NCI-H2171 (cell line): ENCODE results near the gene EDN1.

Source experiments
- DNase-seq: peaks from one replicate; lab custom pipeline; 2025; lab: John Stamatoyannopoulos, UW

The EDN1 gene

DNA sequence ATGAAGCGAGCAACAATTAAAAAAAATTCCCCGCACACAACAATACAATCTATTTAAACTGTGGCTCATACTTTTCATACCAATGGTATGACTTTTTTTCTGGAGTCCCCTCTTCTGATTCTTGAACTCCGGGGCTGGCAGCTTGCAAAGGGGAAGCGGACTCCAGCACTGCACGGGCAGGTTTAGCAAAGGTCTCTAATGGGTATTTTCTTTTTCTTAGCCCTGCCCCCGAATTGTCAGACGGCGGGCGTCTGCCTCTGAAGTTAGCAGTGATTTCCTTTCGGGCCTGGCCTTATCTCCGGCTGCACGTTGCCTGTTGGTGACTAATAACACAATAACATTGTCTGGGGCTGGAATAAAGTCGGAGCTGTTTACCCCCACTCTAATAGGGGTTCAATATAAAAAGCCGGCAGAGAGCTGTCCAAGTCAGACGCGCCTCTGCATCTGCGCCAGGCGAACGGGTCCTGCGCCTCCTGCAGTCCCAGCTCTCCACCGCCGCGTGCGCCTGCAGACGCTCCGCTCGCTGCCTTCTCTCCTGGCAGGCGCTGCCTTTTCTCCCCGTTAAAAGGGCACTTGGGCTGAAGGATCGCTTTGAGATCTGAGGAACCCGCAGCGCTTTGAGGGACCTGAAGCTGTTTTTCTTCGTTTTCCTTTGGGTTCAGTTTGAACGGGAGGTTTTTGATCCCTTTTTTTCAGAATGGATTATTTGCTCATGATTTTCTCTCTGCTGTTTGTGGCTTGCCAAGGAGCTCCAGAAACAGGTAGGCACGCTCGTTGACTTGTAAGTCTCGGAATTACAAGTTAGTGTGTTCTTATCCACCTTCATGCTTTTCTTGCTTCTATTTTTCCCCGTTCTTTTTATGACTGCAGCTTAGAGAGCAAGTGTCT lies at the start of gene EDN1:
TSS of gene EDN1 (plus strand) at position 429 of the 888 bp plus-strand sequence. CDS start at position 698, 269 bp downstream.
- DNase-seq = peak; percentile 12

DNA sequence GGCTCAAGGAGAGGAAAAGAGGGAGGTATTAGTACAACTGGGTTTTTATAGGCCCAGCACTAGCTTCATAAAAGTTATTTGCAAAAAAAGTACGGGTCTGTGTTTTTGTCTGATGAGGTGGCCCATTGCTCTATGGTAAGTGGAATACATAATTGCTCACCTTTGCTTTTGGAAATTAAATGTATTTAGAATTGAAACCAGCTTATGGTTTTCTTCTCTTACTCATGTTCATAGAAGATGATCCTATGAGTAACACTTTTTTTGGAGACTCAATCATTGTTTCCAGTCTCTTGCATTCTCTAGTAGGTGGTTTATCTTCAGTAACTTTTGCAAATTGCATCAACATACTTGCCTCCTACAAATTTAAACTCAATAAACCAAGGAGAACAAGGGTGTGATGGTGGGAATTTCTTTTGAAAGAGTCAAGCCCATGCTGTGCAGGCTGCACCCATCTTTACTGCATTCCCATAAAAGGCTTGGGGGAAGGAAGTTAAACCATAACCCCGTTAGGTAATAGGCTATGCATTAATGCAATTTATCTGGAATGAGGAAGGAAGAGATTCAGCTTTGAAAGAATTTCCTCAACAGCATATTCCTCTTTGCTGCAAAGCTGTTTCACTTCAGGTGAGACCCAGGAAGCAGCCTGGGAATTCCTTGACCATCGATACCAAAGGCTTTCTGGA lies 48.5 kb upstream of the EDN1 start:
- no peak for DNase-seq

DNA sequence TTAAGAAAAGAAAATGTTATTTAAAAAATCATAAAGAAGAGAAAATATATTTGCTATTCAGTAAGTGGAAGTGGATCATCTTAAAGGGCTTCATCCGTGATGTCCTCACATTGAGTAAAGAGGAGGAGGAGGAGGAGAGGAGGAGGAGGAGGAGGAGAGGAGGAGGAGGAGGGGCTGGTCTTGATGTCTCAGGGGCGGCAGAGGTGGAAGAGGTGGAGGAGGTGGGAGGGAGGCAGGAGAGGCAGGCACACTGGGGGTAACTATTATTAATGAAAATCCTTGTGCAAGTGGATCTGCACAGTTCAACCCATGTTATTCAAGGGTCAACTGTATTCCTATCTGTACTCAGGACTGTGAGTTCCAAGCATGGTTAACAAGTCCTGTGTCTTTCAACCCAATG lies 47.0 kb upstream of the EDN1 start:
- no peak for DNase-seq

DNA sequence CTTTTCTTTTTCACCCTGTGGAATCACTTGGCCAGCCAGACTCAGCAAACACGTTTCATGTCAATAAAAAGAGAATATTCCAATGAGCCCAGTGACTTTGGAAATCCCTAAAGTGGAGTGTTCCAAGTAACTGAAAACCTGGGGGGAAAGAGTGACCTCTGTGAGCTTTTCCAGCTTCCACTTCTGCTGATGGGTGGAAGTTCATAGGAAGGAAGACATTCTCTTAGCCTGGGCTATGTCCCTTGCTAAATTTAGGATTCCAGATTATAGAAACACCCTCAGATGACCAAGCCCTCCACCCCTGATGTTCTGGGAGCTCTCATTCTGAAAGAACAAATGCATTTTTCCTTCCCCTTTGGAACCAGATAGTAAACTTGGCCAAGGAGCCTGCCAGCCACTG lies 44.8 kb upstream of the EDN1 start:
- DNase-seq = no peak

DNA sequence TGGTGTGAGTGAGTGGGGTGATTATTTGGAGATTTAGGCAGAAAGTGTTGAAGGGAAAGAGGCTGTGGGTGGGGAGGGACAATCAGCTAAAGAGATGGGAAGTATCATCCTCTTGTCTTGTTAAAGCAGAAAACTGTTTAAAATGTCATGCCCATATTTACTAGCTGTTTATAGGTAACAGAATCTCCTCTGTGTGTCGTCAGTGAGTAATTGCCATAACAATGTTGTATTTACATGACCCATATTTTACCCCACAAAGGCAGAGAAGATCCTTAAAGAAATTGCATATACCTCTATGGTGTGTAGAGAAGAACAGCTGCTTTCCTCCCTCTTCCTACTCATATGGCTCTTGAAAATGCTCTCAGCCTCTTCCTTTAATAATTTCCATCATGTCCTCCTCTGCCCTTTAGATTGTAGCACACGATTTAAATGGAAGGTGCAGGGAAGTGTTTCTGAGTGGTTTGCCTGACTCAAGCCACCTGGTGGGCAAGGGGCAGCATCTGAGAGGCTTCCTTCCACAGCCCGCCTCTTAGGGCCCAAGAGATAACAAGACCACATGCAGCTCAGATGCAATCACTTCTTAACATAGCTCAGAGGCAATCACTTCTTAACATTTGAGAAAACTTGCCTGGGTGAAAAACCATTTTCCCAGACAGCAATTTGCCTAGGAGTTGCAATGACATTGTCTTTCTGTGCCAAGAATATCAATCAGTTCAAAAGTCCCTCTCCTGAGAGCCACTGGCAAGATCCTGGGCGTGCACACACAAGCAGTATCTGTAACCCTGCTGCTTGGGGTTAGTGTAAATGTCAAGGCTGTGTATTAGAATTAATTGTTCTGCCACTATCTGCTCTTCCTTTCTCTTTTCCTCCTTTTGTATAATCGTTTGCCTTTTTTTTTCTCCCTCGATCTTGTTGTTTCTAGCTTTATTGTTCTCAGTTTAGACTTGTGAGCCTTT lies 44.1 kb upstream of the EDN1 start:
- DNase-seq = no peak

DNA sequence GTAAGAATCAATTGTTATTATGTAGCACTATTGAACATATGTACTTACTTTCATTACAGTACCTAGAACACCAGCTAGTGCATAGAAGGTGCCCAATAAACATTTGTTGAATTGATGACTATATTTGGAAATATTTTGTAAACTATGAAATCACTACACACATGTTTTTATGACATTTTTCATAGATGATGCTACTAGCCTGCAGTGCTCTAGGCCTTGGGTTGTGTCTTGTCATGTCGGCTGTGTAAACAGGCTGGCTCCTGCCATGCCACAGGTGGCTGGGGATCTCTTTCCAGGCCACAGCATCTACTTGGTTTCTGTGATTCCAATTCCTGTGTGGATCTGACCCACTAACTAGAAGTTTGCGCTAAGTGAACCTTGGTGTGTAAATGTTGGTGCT lies 43.3 kb upstream of the EDN1 start:
- DNase-seq = no peak

DNA sequence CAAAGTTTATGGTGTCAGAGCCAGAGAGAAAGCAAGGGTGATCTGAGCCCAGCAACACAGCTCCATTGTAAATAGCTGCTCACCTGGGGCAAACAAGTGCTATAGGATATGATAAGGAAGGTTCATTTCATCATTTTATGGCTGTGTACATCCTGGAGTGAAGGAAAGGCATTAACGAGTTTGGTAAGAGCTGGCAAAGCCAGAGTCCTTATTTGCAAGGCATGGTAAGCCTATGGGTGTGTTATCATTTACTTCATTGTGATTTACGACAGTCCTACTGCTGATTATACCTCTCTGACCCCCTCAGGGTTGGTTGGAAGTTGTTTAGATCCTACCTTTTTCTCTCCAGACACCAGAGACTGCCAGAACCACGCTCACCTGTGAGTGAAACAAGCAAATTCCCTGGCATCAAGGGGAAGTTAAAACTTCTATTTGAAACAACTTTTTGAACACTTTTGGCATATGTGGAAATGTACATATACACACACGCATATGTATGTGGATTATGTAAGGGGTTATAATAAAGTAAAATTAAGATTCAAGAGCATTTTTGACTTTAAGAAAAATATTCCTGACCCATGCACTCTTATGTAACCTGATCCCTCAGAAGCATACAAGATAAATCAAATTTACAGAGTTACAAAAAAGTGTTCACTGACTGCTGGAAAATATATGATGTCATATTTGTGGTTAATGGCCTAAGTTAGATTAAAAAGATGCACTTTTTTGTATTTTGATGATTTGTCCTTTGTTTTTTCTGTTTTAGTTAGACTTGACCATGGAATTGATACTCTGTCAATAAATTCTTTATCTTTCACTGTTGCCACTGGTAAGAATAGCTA lies 40.4 kb upstream of the EDN1 start:
- no peak for DNase-seq

DNA sequence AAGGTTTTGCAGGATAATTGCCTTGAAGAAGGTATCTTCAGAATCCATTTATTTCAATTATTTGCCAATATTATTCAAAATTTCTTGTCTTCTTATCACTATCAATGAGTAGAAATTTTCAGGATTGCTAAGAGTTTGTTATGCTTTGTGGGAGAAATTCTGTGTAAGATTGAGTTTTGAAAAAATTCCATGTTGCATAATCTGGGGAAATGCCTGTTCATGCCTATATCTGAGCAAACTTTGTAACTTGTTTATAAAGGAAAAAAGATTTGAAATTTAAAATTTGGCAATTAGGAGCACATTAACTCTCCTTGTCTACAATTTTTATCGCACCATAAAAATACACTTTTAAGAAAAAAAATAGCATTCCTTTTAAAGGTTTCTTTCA lies 39.8 kb upstream of the EDN1 start:
- no peak for DNase-seq

DNA sequence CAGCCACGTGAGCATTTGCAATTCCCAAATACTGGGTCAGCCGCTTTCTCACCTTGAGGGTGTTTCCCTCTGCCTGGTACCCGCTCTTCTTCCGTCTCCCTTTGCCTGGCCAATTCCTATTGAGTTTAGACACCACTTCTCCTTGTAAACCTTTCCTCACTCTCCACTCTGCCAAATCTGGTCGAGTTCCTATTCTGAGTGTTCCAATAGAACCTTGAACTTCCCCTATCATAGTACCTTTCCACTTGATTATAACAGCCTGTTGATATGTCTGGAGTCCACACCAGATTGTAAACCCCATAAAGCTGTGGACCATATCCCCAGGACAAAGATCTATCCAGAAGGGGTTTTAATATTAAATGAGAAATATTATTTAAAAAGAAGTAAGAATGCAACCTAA lies 36.0 kb upstream of the EDN1 start:
- no peak for DNase-seq

DNA sequence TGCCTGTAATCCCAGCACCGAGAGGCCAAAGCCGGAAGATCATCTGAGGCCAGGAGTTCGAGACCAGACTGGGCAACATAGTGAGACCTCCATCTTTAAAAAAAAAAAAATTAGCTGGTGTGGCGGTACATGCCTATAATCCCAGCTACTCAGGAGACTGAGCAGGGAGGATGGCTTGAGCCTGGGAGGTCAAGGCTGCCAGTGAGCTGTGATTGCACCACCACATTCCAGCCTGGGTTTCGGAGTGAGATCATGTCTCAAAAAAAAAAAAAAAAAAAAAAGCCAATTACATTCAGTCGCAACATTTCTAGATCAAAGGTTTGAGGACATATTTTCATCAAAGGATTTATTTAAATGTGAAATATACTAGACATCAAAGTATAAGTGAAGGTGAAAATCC lies 32.0 kb upstream of the EDN1 start:
- no peak for DNase-seq

DNA sequence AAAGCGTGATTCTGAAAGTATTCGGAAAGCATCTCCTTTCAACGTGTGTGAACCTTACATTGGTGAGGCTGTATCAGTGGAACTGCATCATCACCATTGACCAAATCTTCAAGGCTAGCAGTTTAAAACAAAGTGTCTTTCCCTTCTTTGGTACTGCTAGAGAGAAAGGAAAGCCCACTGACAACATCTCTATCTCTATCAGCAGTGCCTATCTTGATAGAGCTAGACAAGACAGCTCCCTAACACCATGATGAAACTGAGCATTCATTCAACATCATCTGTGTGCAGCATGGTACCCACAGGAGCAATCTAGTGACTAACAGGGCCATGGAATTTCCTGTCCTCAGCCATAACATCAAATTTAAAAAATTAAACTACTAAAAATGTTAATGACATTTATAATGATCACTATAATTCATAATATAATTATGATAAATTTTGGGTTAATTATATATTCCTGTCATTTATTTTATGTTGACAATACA lies 31.5 kb upstream of the EDN1 start:
- no peak for DNase-seq

DNA sequence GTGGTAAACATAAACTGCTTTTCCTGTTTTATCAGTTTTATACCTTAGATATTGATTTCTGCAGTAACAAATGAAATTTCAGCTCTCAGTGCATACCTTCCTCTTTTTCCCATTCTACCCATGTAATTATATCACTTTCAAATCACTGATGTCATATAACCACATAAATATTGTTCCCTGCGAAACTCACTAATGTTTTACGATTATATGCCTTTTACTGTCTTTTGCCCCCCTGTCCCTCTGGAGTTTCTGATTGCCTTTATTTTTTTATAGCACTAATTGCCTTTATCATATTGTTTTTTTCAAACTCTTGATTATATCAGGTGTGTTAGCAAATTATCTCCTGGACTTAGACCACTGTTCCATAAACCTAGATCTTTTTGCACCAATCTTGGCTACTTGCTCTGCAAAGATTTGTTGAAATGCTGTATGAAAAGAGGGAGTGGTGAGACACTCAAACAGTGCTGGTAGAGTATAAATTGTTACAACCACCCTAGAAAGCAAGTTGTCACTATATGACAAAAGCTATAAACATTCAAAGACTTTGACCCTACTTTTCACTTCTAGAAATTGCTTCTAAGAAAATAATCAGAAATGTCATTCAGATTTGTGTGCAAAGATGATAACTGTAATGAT lies 29.6 kb upstream of the EDN1 start:
- DNase-seq = no peak

DNA sequence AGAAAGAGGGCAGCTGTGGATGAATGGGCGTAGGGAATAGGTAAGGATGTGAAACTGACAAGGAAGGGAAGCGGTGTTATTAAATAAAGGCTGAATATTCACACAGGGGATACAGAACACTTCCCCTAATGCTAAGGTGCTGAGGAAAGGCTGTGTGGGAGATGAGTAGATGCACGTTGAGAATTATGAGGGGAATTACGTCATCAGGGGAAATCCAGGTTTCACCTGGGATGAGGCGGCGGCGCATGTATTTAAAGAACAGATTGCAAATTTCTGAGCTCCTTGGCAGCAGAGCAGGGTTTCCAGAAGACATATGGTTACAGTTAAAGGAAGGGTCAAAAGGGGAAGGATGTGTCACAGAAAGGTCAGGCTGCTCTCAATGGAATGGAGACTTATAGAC lies 28.7 kb upstream of the EDN1 start:
- no peak for DNase-seq

DNA sequence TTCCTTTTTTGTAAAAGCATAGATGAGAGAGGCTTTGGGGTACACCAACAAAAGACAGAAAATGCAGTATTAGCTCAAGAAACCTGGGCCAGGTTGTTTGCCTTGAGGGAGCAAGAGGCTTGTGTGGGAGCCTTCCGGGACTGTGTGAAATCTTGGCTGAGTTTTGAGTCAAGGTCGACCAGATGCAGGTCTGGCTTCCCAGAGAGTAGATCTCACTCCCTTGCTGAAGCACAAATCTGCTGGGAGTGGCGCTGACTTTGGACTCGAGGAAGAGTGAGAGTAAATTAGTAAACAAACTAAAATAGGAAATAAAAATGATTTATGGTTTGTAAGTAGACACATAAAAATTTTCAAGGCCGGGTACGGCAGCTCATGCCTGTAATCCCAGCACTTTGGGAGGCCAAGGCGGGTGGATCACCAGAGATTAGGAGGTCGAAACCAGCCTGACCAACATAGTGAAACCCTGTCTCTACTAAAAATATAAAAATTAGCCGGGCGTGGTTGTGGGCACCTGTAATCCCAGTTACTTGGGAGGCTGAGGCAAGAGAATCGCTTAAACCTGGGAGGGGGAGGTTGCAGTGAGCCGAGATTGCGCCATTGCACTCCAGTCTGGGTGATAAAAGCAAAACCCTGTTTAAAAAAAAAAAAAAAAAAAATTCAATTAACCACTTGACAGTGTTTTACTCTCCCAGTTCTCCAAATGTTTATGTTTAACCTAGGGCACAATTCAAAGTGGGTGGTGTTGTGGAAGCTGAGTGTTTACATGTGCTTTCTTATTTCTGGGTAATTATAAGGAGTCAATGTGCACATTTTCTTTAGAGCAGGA lies 27.7 kb upstream of the EDN1 start:
- DNase-seq = no peak

DNA sequence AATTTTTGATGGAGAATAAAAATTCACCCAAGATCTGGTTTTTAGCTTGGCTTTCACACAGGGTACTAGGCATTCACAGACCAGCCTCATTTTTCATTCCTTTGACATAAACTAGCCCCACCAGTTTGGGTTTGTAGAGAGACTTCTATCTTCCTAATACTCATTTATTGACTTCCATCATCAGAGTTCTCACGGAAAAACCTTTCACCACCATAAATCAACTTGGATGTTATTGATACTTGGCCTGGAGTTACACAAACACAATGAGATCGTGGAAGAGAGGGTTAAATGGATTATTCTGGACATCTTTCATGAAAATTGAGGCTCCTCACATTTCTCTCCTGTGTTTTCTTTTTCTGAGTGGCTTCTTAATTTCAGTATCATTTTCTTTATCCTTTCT lies 26.8 kb upstream of the EDN1 start:
- no peak for DNase-seq

DNA sequence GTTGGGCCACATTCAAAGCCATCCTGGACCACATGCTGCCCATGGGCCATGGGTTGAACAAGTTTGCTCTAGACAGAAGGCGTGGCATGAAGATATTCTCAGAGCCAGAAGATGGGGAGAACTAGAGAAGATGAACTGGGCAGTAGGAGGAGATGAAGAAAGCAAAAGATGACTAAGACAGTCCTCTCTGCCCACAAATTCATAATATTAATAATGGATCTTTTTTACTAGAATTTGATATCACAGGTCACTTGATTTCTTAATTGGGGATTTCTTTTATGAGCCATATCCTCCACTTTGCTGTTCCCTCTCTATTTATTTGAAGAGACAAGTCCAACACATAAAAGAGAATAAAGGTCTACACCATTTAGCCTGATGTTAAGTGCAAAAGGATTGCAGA lies 25.5 kb upstream of the EDN1 start:
- DNase-seq = no peak

DNA sequence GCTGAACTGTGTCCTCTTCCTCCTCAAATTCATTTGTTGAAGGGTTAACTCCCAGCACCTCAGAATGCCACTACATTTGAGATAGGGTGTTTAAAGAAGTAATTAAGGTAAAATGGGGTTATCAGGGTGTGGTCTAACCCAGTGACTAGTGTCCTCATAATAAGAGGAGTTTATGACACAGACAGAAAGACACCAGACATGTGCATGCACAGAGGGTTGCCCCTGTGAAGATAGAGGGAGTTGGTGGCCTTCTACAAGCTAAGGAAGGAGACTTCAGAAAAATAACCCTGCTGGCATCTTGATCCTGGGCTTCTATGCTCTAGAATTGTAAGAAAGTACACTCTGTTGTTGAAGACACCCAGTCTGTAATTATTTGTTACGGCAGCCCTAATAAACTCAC lies 24.9 kb upstream of the EDN1 start:
- DNase-seq = no peak

DNA sequence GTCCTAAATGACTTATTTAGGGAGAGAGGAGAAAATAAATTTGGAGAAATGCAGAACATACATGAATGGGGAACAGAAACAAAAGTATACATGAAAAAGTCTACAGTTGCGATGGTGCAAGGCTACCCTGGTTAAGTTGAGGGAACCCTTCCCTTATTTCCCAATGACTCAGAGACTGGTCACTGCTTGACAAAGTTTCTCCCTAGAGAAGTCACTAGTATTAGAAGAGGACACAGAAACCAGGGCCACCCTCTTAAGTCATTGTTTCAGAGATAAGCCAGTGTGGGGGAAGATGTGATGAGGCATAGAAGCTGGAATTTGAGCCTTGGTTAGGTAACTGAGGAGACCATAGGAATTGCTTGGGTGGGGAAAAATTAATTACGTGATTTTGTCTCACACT lies 24.4 kb upstream of the EDN1 start:
- DNase-seq = no peak

DNA sequence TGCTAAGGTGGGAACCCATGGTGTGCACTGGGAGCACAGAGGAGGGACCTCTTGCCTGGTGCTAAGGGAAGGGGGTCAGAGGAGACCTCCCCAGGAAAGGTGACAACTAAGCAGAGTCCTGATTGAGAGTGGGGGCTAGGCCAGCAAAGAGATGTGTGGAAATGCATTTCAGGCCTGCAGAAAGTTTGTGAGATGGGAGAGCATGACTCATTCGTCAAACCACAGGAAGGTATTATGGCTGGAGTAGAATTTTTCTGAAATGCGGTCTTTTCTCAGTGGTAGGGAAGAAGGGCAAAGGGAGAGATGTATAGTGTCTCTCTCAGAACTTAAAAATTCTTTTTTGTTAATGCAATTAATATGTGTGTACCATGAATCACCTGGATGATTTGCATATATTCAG lies 23.6 kb upstream of the EDN1 start:
- no peak for DNase-seq

DNA sequence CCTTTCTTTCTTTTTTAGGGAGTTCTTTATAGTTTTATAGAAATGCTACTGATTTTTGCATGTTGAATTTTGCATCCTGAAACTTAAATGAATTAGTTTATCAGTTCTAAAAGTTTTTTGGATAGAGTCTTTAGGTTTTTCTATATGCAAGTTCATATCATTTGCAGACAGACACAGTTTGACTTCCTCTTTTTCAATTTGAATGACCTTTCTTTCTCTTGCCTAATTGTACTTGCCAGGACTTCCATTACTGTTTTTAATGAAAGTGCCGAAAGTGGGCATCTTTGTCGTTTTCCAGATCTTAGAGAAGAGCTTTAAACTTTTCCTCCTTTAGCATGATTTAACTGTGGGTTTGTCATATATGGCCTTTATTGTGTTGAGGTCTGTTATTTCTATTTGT lies 21.1 kb upstream of the EDN1 start:
- no peak for DNase-seq
